Hematopoietic multipotent progenitor cell treated with erythropoietin and hydrocortisone succinate and interleukin-3 and kit ligand, for 8 days (in vitro differentiated cells): ENCODE measurements around the gene LYZL2.
"Not testable (repeated sequence)": the region's sequence is repeated elsewhere in the genome, so short reads cannot be mapped to it uniquely, and the experiment has no call there.

ENCODE experiments used
- DNase-seq: peaks from one replicate; pipeline ENCODE4 v3.0.0-alpha.2; 2015

LYZL2 gene

GRCh38 chr10:30637881-30638467 is 8.4 kb upstream of the LYZL2 start:
- no peak for DNase-seq

DNA sequence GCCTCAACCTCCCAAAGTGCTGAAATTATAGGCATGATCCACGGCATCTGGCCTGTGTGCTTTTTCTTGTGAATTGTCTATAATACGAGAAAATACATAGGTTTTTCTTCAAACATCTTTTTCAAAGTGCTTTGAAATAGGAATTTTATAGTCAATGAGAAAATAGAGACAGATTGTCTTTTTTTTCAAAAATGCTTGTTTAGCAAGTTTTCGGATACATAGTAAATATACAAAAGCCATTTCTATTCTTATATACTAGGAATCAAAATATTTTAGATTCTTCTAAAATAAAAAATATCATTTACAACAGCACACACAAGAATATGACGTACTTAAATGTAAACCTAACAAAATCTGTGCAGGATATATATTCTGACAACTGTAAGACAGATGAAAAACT is 1.6 kb upstream of the LYZL2 start:
- DNase-seq = no peak

- DNase-seq = no peak
Observed at GRCh38 chr10:30630571-30630970, 1.0 kb upstream of the LYZL2 start.

DNA sequence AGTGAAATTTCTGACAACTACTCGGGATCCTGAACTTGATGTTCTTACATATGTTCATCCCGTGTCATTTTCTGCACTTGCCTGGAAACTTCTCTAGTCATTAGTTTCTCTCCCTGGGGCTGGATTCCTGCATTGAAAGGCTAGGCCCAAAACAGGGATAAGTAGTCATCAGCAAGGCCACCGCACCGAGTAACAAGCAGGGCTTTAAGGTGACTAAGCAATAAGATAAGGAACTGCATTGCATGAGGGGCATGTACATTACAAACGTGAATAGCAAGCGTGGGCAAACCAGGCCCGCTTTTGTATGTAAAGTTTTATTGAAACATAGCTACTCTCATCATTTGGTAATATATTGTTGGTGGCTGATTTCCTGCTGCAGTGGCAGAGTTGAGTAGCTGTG is 977 bp downstream of the LYZL2 start:
- not testable (repeated sequence) for DNase-seq

- not testable (repeated sequence) for DNase-seq
Observed at GRCh38 chr10:30626837-30627236, 2.7 kb downstream of the LYZL2 start.

DNA sequence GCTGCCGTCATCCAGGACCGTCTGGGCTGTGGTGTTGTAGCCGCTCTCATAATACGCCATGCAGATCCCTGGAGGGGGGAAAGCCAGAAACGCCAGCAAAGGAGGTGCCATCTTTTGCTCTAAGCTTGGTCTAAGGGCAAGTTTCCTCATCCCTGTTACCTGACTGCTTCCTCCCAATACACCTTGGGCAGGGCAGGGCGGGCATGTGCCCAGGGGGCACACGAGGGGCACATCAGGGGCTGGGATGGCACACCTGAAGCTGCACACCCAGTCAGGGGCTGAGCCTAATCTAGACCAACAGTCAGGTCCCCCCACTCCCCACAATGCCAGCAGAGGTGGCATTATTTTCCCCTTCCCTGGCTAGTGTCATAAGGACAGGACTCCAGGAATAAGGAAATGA is 3.4 kb downstream of the LYZL2 start:
- DNase-seq = not testable (repeated sequence)

DNA sequence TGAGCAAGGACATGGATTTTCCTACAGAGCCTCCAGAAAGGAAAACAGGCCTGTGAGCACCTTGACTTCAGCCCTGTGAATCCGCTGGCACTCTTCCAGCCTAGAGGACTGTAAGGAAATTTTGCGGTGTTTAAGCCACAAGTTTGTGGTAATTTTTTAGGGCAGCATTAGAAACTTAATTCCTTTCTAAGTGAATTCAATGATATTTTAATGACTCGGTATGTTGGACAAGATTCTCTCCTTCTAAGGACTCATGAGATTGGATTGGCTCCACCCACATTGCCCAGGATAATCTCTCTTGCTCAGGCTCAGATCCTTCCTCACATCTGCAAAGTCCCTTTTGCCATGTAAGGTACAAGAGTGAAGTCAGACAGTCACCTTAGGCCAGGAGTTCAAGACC is 4.5 kb downstream of the LYZL2 start:
- no peak for DNase-seq

GRCh38 chr10:30619966-30620365 is 9.6 kb downstream of the LYZL2 start:
- DNase-seq = no peak

DNA sequence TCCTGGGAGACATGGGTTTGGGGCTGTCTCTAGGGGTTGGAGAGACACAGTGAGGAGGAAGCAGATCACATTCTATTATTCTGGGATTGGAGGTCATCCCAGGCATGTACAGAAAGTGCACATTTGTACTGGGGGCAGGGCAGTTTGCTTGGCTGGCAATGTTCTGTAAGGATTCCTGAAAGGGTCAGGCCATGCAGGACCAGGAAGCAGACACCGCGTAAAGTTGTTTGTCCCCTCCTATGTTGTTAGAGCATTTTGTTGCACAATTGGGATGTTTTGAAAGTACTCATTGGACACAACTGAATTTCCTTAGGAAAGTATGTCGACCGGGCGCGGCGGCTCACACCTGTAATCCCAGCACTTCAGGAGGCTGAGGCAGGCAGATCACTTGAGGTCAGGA is 12.5 kb downstream of the LYZL2 start:
- no peak for DNase-seq

DNA sequence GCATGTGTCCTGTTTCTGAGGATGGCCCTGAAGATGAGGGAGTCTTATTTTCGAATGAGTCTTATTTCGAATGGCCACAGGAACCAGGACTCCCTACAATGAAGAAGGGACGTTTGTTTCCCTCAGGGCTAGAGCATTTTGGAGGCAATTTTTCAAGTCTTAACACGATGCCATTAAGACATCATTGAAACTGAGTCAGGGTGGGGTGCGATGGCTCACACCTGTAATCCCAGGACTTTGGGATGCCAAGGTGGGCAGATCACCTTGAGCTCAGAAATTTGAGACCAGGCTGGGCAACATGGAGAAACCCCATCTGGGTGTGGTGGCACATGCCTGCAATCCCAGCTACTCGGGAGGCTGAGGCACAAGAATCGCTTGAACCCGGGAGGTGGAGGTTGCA is 18.5 kb downstream of the LYZL2 start:
- not testable (repeated sequence) for DNase-seq

GRCh38 chr10:30607814-30608213 is 21.7 kb downstream of the LYZL2 start:
- no peak for DNase-seq

DNA sequence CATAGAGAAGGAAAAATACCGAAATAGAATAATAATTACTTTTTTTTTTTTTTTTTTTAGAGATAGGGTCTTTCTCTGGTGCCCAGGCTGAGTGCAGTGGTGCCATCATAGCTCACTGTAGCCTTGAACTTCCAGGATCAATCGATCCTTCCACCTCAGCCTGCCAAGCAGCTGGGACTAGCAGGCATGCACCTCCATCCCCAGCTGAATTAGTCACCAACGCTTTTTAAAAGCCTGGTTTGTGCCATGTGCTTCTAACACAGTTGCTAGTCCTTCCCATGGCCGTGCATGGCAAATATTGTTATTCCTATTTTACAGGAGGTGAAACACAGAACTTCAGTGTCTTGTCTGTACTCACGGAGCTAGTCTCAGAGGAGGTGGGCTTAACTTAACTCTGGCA is 23.2 kb downstream of the LYZL2 start:
- no peak for DNase-seq

DNA sequence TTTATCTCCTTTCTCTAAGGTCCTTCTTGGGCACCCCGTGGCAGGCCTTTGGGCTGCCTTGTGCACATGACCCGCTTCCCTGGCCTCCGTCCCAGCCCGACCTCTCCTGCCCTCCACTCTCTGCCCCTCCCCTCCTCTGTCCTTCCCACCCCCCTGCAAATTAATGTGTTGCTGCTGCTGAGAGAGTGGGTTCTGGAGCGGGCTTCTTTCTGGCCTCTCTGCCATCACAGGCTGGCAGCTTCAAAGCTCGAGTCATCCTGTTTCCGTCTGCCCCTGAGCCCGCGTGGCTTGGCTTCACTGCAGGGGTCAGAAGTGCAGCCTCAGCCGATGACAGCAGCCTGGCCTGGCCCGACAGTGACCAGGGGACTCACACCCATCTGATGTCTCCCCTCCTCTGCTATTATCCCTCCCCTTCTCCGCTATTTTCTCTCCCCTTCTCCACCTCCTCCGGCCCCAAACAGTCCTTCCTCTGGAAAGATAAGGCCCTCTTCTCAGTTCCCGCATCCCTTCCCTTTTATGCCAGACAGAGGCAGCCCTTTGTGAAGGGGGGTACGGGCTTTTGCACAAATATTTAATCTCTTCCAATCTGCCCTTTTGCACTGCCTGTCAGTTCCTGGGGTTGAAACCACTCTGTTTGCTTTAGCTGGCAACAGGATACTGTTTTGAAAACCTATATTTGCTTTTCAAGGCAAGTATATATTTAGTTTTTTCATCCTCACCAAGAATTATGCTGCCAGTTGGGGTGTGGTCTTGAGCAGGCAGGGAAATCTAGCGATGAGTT is 24.0 kb downstream of the LYZL2 start:
- not testable (repeated sequence) for DNase-seq

GRCh38 chr10:30603589-30603988 is 26.0 kb downstream of the LYZL2 start:
- DNase-seq = no peak

DNA sequence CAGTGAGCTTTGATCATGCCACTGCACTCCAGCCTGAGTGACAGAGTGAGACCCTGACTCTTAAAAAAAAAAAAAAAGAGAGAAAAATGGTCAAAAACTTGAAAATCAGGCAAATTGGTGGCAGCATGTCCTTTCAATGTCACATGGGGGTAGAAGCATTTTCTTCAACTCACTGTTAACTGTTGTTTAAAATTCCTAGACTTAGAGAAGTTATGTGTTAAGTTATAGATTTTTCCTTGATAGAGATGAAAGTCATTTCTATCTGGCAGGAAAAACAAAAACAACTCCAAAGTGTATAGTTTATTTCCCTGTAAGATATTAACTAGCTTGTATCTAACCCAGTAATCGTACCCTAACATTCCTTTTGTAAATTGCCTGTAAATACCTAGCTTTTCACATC is 26.8 kb downstream of the LYZL2 start:
- DNase-seq = no peak

- DNase-seq = peak; percentile 33
Observed at GRCh38 chr10:30600005-30600404, 29.5 kb downstream of the LYZL2 start.

- no peak for DNase-seq
Observed at GRCh38 chr10:30598105-30598776, 31.3 kb downstream of the LYZL2 start.

DNA sequence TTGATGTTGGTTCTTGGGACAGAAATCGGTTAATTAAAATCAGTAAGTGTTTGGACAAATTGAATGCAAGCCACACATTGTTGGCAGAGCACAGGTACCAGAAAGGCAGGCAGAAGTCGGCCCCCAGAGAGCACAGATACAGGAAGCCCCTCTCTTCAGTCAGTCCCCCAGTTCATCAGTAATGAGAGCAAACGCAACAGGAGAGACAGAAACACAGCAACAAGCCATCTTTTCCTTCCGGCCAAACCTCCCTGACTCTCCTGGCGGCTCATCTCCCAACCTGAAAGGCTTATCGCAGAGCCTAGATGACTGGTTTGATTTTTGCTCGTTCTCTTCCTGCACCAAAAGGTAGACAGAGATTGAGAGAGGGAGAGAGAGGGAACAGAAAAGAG is 32.1 kb downstream of the LYZL2 start:
- DNase-seq = not testable (repeated sequence)

- not testable (repeated sequence) for DNase-seq
Observed at GRCh38 chr10:30596493-30597432, 32.8 kb downstream of the LYZL2 start.

DNA sequence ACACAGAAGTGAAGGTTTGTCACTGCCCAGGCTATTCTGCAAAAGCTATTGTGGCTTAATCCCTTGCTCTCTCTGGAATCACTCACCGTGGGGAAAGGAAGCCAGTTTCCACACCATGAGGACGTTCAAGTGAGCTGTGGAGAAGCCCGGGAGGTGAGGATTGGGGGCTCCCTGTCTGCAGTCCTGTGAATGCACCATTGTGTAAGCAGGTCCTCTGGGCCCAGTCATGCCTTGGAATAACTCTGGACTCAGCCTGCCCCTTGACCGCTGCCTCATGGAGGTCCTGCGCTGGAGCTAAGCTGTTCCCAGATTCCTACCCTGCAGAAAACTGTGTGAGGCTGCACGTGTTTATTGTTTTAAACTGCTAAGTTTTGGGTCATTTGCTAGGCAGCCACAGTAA is 33.5 kb downstream of the LYZL2 start:
- DNase-seq = no peak

- no peak for DNase-seq
Observed at GRCh38 chr10:30594077-30594476, 35.5 kb downstream of the LYZL2 start.

GRCh38 chr10:30592770-30593169 is 36.8 kb downstream of the LYZL2 start:
- DNase-seq = not testable (repeated sequence)

DNA sequence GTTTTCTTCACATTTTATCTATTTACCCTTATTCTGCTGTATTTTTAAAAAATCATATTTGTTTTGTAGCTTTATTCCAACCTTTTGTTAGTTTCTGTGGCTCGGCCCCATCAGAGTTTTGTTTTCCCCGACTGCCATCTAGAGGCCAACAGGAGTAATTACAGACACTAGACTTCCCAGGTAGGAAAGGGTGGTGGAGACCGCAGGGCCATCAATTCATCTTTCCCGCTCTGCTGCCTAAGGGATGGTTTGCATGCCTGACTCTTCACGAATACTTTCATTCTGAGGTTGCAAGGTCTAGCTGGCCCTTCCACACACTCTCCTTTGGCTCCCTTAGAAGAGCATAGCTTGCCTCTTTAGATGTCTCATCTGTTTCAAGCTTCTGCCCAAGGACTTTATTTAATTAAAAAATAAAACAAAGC is 38.3 kb downstream of the LYZL2 start:
- DNase-seq = peak; percentile 70
